AG04449 (cell line): Measurements from ENCODE around the gene MATR3.

Experiments used
- CTCF ChIA-PET: fragments of 350-600 bp; formaldehyde crosslinking; extraction: SDS; loops from one replicate; lab custom pipeline; 2021; ENCODE audit warnings: antibody characterized with exemption; lab: Yijun Ruan, JAX
- POLR2A ChIA-PET: fragments of 400-600, 350-600 bp; formaldehyde crosslinking; extraction: SDS; loops from one replicate; lab custom pipeline; 2020; ENCODE audit warnings: antibody characterized with exemption, inconsistent platforms; lab: Yijun Ruan, JAX
- DNase-seq: peaks from one replicate; pipeline ENCODE4 v3.0.0-alpha.2; 2010; ENCODE audit warnings: low read depth, low spot score
- H3K4me3 ChIP-seq: 2 replicates; pipeline ENCODE4 v1.5.1; 2011; ENCODE audit warnings: low read depth, mild to moderate bottlenecking, control low read depth, low read length
- CTCF ChIP-seq: IDR thresholded peaks from one replicate; pipeline ENCODE4 v1.5.1; 2011; ENCODE audit warnings: mild to moderate bottlenecking, moderate library complexity, low read length, control low read depth, inconsistent platforms; ENCODE audit not compliant: insufficient read depth; ENCODE audit errors: missing control alignments

The MATR3 gene

GRCh38 chr5:139297439-139298133 lies 4.0 kb downstream of the MATR3 start:
- ChIA-PET POLR2A (no interaction called here), CTCF (interaction anchor here (1.6 kb wide), 1 partner anchor 15 kb away, joined by 5 read pairs; no protein-coding TSS in a partner anchor)
- H3K4me3 ChIP-seq: no peak overlapping the region
- DNase-seq: no peak
- TF ChIP-seq CTCF: no peak

DNA sequence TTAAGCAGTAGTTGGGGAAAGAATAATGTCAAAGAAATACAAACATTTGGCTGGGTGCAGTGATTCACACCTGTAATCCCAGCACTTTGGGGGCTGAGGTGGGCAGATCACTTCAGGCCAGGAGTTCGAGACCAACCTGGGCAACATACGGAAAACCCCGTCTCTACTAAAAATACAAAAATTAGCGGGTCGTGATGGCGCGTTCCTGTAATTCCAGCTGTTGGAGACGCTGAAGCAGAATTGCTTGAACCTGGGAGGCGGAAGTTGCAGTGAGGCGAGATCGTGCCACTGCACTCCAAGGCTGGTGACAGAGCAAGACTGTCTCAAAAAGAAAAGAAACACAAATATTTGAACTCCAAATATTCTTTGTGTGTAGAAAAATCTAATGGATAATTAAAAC lies 4.7 kb downstream of the MATR3 start:
- ChIA-PET CTCF (interaction anchor here (1.1 to 1.6 kb wide), 2 partner anchors 14 to 19 kb away, joined by 3 to 5 read pairs; no protein-coding TSS in a partner anchor), POLR2A (no interaction called here)
- H3K4me3 ChIP-seq: no peak overlapping the region
- no peak for TF ChIP-seq CTCF
- DNase-seq: no peak

DNA sequence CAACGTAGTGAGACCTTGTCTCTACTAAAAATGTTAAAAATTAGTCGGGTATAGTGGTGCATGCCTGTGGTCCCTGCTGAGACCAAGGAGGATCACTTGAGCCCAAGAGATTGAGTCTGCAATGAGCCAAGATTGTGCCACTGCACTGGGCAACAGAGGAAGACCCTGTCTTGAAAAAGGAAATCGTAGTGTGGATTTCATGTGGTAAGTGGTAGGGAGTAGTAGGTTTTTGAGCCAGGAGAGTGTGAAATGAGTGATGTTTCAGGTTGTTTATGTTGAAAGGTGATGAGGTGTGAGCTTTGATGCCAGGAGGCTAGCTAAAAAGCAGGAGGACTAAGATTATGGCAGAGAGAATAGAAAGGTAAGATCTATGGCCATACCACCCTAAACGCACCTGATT lies 5.9 kb downstream of the MATR3 start:
- no peak overlapping the region for H3K4me3 ChIP-seq
- DNase-seq: no peak
- CTCF ChIA-PET: interaction anchor here (0.8 to 1.5 kb wide), 2 partner anchors 11 to 42 kb away, joined by 3 read pairs; partner anchors contain the start of gene PAIP2
- TF ChIP-seq CTCF: no peak
- POLR2A ChIA-PET: no interaction called here

- no peak for TF ChIP-seq CTCF
- ChIA-PET POLR2A (no interaction called here), CTCF (interaction anchor here (2.0 to 2.4 kb wide), 2 partner anchors 8 to 39 kb away, joined by 7 to 8 read pairs; partner anchors contain the start of genes MATR3 and PAIP2)
- no peak overlapping the region for H3K4me3 ChIP-seq
- no peak for DNase-seq
Observed at GRCh38 chr5:139301808-139302499, 8.4 kb downstream of the MATR3 start.

DNA sequence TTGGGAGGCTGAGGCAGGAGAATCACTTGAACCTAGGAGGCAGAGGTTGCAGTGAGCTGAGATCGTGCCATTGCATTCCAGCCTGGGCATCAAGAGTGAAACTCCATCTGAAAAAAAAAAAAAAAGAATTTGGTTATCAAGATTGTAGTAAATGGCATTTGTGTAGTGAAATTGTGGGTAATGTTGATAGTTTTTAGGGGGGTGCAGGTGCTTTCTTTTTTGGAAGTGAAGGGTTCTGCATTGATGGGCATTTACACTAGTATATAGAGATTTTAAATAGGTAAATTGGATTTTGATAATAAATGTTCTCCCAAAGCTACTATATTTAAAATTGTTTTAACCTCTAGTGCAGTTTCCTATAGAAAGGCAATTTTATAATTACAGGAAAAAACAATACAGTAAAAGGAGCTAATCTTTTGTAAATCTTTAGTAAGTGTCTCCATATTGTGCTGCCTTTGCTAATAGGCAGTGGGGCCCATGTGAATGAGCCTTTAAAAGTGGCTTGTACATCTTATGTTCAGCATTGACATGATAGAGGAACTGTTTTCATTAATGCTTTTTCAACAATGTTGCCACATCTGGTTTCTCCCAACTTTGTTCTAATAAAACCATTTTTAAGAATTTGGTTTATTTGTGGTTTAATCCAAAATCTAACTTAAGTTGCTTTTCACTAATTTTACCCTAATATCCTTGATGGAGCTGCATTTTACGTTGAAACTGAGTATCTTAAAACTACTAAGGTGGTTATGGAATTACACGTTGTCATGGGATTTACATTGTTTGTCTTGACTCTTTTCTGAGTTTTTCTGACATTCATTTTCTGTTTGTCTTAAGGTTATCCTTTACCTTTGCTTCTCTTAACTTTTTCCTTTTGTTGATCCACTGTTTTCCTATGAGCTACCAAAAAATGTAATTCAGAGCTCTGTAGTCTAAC lies 11.1 kb downstream of the MATR3 start:
- CTCF ChIA-PET: interaction anchor here (0.6 to 2.4 kb wide), 2 partner anchors 11 to 158 kb away, joined by 3 to 7 read pairs; partner anchors contain the start of genes ECSCR and MATR3

More for the DNA sequence above, 11.1 kb downstream of the MATR3 start:
- no peak for TF ChIP-seq CTCF
- no peak for DNase-seq
- H3K4me3 ChIP-seq: no peak overlapping the region
- POLR2A ChIA-PET: interaction anchor here (1.6 kb wide), 1 partner anchor 10 kb away, joined by 5 read pairs; no protein-coding TSS in a partner anchor
